GM19099 (cell line): Measurements from ENCODE around the gene SMYD2.

ENCODE experiments used
- POLR2A ChIP-seq: IDR thresholded peaks from 3 replicates; pipeline ENCODE4 v1.6.1; 2011; ENCODE audit warnings: low read depth; ENCODE audit not compliant: insufficient read length; ENCODE audit errors: extremely low read depth

Gene SMYD2, protein sequence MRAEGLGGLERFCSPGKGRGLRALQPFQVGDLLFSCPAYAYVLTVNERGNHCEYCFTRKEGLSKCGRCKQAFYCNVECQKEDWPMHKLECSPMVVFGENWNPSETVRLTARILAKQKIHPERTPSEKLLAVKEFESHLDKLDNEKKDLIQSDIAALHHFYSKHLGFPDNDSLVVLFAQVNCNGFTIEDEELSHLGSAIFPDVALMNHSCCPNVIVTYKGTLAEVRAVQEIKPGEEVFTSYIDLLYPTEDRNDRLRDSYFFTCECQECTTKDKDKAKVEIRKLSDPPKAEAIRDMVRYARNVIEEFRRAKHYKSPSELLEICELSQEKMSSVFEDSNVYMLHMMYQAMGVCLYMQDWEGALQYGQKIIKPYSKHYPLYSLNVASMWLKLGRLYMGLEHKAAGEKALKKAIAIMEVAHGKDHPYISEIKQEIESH

GRCh38 chr1:214281021-214281719 lies at the start of gene SMYD2:
SMYD2 (plus strand) TSS chr1:214281159; CDS start chr1:214281255, 96 bp downstream.
- peak; percentile 68 for TF ChIP-seq POLR2A

- no peak for TF ChIP-seq POLR2A
Observed at GRCh38 chr1:214233856-214234634, 46.9 kb upstream of the SMYD2 start.

DNA sequence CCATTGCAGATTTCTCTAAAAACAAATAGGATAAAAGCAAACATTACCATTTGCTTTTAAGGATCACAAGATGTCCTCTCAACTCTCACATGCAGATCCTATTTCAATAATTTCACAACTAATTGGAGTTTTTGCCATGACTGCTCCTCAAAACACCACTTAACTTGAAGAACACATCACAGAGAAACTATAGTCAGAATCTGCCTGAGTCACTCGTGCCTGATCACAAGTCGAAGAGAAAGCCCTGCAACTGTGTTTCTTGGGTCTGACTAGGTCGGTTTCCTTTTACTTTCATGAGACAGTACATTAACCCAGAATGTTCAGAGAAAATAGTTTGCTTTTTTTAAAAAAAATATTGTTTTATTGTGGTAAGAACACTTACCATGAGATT lies 46.3 kb upstream of the SMYD2 start:
- no peak for TF ChIP-seq POLR2A

DNA sequence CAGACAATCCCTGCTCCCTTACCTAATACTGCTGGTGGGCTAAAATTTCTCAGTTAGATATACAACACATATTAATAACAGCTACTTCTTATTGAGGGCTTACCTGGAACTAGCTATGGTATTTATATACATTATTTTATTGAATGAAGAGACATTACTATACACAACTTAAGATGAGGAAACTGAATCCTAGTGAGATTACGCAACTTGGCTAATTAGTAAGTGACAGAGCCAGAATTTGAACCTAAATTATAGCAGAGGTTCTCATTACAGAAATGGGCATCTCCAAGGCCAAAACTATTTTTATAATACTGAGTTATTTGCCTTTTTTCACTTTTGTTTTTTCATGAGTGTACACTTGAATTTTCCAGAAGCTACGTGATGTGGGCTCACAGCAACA lies 44.5 kb upstream of the SMYD2 start:
- no peak for TF ChIP-seq POLR2A

DNA sequence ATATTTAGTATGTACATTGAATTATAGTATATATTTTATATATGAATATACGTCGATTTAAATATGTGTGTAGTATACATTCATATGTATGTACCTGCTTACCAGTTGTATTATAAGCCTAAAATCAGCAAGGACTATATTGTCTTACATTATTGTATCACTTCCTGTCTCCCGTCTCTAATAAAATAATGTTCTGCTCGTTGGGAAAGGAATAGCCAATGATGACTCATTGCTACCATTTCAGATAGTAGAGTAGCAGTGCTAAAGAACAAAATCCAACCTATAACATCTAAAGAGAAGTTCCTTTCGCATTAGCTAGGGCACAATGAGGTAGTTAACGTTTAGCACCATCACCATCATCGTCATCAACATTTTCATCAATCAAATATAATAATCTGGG lies 39.9 kb upstream of the SMYD2 start:
- TF ChIP-seq POLR2A, result no peak

GRCh38 chr1:214244252-214244651 lies 36.7 kb upstream of the SMYD2 start:
- no peak for TF ChIP-seq POLR2A

- no peak for TF ChIP-seq POLR2A
Observed at GRCh38 chr1:214244841-214245240, 36.1 kb upstream of the SMYD2 start.

GRCh38 chr1:214247501-214248041 lies 33.4 kb upstream of the SMYD2 start:
- no peak for TF ChIP-seq POLR2A

- no peak for TF ChIP-seq POLR2A
Observed at GRCh38 chr1:214248311-214249085, 32.5 kb upstream of the SMYD2 start.

- no peak for TF ChIP-seq POLR2A
Observed at GRCh38 chr1:214249651-214250050, 31.3 kb upstream of the SMYD2 start.

GRCh38 chr1:214251354-214251753 lies 29.6 kb upstream of the SMYD2 start:
- no peak for TF ChIP-seq POLR2A

DNA sequence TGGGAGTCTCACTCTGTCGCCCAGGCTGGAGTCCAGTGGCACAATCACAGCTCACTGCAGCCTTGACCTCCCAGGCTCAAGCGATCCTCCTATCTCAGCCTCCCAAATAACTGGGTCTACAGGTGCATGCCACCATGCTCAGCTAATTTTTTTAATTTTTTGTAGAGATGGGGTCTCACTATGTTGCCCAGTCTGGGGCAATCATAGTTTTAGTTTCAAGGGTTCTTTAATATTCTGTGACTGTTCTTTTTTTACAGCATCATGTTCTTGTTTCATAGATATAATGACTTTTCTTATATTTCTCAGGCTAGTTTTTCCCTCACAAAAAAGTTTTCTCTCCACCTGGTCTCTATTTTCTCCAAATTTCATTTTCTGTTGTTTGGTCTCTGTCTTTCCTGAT lies 25.4 kb upstream of the SMYD2 start:
- TF ChIP-seq POLR2A, result no peak

- TF ChIP-seq POLR2A, result no peak
Observed at GRCh38 chr1:214259353-214259977, 21.5 kb upstream of the SMYD2 start.
